SK-N-SH (cell line): ENCODE measurements around the gene RAMP2. TPM values are rescaled to one million over a fixed set of nuclear protein-coding genes. Genes with fewer than 3 reads are reported as not detected.

Source experiments
- CTCF ChIA-PET: fragments of 300-600, 350-600 bp; formaldehyde crosslinking; extraction: SDS; loops from one replicate; lab custom pipeline; 2021; lab: Yijun Ruan, JAX
- POLR2A ChIA-PET: fragments of 350-600 bp; sonication (Branson Sonifier 250); formaldehyde crosslinking; extraction: SDS; loops from one replicate; lab custom pipeline; 2020; ENCODE audit warnings: antibody characterized with exemption, inconsistent platforms; lab: Yijun Ruan, JAX
- DNase-seq: peaks from one replicate; pipeline ENCODE4 v3.0.0; 2012
- H2AFZ ChIP-seq: fragments of 200-600 bp; sonication (generic); 2 replicates; pipeline ENCODE4 v1.8.1; 2016; ENCODE audit warnings: antibody characterized with exemption, mild to moderate bottlenecking, low read depth
- H3F3A ChIP-seq: fragments of 200-600 bp; sonication (generic); replicated peaks from 2 replicates; pipeline ENCODE3; 2016; ENCODE audit warnings: antibody characterized with exemption, mild to moderate bottlenecking; ENCODE audit not compliant: insufficient read depth
- H3K27ac ChIP-seq, 2 experiments: fragments of 200-500 bp in 1 of 2; fragments of 200-600 bp in 1 of 2; sonication (Bioruptor generic) in 1 of 2; sonication (generic), shearing (Covaris generic) in 1 of 2; 2 replicates each; pipeline versions ENCODE4 v1.5.1 to v1.6.1; 2014 to 2016; ENCODE audit warnings: low read depth in 2 of 2, inconsistent platforms in 1 of 2, low read length in 1 of 2, mild to moderate bottlenecking in 1 of 2, mixed read lengths in 1 of 2
- H3K27me3 ChIP-seq: fragments of 200-600 bp; sonication (generic), shearing (Covaris generic); 2 replicates; pipeline ENCODE4 v1.6.1; 2016; ENCODE audit warnings: mixed run types; ENCODE audit not compliant: insufficient read depth
- H3K36me3 ChIP-seq, 2 experiments: fragments of 200-500 bp in 1 of 2; fragments of 200-600 bp in 1 of 2; sonication (Bioruptor generic) in 1 of 2; sonication (generic) in 1 of 2; replicated peaks in 1 of 2; 2 replicates each; pipeline versions ENCODE3 to v1.5.1; 2014 to 2016; ENCODE audit warnings: low read length in 1 of 2, mild to moderate bottlenecking in 1 of 2; ENCODE audit not compliant: insufficient read depth in 2 of 2, control insufficient read depth in 1 of 2
- H3K4me1 ChIP-seq, 2 experiments: fragments of 200-500 bp in 1 of 2; fragments of 200-600 bp in 1 of 2; sonication (Bioruptor generic) in 1 of 2; sonication (generic), shearing (Covaris generic) in 1 of 2; 2 replicates each; pipeline versions ENCODE4 v1.5.1 to v1.6.1; 2014 to 2016; ENCODE audit warnings: low read depth in 1 of 2, low read length in 1 of 2, mixed run types in 1 of 2; ENCODE audit not compliant: insufficient read depth in 2 of 2, control insufficient read depth in 1 of 2
- H3K4me2 ChIP-seq: fragments of 200-600 bp; sonication (generic), shearing (Covaris generic); 2 replicates; pipeline ENCODE4 v1.6.1; 2017; ENCODE audit warnings: mixed run types
- H3K4me3 ChIP-seq, 2 experiments: fragments of 200-500 bp in 1 of 2; fragments of 200-600 bp in 1 of 2; sonication (Bioruptor generic) in 1 of 2; sonication (generic), shearing (Covaris generic) in 1 of 2; 2 replicates each; pipeline versions ENCODE4 v1.5.1 to v1.8.1; 2014 to 2016; ENCODE audit warnings: low read depth in 2 of 2, inconsistent platforms in 1 of 2, low read length in 1 of 2, mild to moderate bottlenecking in 1 of 2, mixed read lengths in 1 of 2, moderate library complexity in 1 of 2
- H3K79me2 ChIP-seq: fragments of 200-600 bp; sonication (generic); 2 replicates; pipeline ENCODE4 v1.8.1; 2017; ENCODE audit warnings: mild to moderate bottlenecking; ENCODE audit not compliant: insufficient read depth
- H3K9ac ChIP-seq: fragments of 200-600 bp; sonication (generic); 2 replicates; pipeline ENCODE4 v1.6.1; 2017; ENCODE audit warnings: mixed run types
- H3K9me2 ChIP-seq: fragments of 200-600 bp; sonication (generic); 2 replicates; pipeline ENCODE4 v1.6.1; 2017; ENCODE audit warnings: mixed run types
- H3K9me3 ChIP-seq: fragments of 200-600 bp; sonication (generic); 2 replicates; pipeline ENCODE4 v1.6.1; 2017; ENCODE audit warnings: mixed run types, mild to moderate bottlenecking, moderate library complexity
- H4K20me1 ChIP-seq: fragments of 200-600 bp; sonication (generic); 2 replicates; pipeline ENCODE4 v1.6.1; 2017; ENCODE audit warnings: mild to moderate bottlenecking, mixed run types; ENCODE audit not compliant: insufficient read depth
- CHD2 ChIP-seq: fragments of 150-350 bp; IDR thresholded peaks from 2 replicates; pipeline ENCODE4 v1.6.1; 2018; ENCODE audit warnings: low read length; ENCODE audit not compliant: partially characterized antibody
- ELF1 ChIP-seq: IDR thresholded peaks from 2 replicates; pipeline ENCODE4 v1.4.0; 2012
- EP300 ChIP-seq, 2 experiments: IDR thresholded peaks; 2 replicates each; pipeline versions ENCODE4 v1.4.0 to v1.6.1; 2012; ENCODE audit warnings: borderline replicate concordance in 1 of 2, low read depth in 1 of 2, low read length in 1 of 2
- EZH2phosphoT487 ChIP-seq: fragments of 200-600 bp; sonication (generic); IDR thresholded peaks from 2 replicates; pipeline ENCODE4 v1.6.1; 2017; ENCODE audit warnings: low read depth, mixed run types, mild to moderate bottlenecking, antibody characterized with exemption, moderate library complexity, borderline replicate concordance
- FOSL2 ChIP-seq: IDR thresholded peaks from 2 replicates; pipeline ENCODE4 v1.4.0; 2012; ENCODE audit warnings: low read depth, mild to moderate bottlenecking, moderate library complexity, borderline replicate concordance
- FOXJ3 ChIP-seq: sonication (generic); formaldehyde crosslinking; IDR thresholded peaks from 2 replicates; pipeline ENCODE4 v1.5.1; 2020; ENCODE audit warnings: mild to moderate bottlenecking, missing genetic modification reagents
- FOXM1 ChIP-seq: IDR thresholded peaks from 2 replicates; pipeline ENCODE4 v1.4.0; 2012; ENCODE audit warnings: low read depth, mild to moderate bottlenecking
- GABPA ChIP-seq: IDR thresholded peaks from 2 replicates; pipeline ENCODE4 v1.4.0; 2012; ENCODE audit warnings: low read depth, mild to moderate bottlenecking
- GATA2 ChIP-seq: sonication (generic); formaldehyde crosslinking; IDR thresholded peaks from 2 replicates; pipeline ENCODE4 v1.5.0; 2020; ENCODE audit warnings: mild to moderate bottlenecking, missing genetic modification reagents
- JUND ChIP-seq: IDR thresholded peaks from 2 replicates; pipeline ENCODE4 v1.4.0; 2012
- MXI1 ChIP-seq: IDR thresholded peaks from 2 replicates; pipeline ENCODE4 v1.6.1; 2012; ENCODE audit warnings: mild to moderate bottlenecking, low read depth, low read length, improper control_type of control experiment
- NFIC ChIP-seq: IDR thresholded peaks from 2 replicates; pipeline ENCODE4 v1.4.0; 2012; ENCODE audit warnings: borderline replicate concordance
- NRF1 ChIP-seq: IDR thresholded peaks from 2 replicates; pipeline ENCODE4 v1.6.1; 2012; ENCODE audit warnings: low read depth, mild to moderate bottlenecking, low read length
- RAD21 ChIP-seq: IDR thresholded peaks from 2 replicates; pipeline ENCODE4 v1.6.1; 2012; ENCODE audit warnings: mild to moderate bottlenecking, low read length
- RCOR1 ChIP-seq: fragments of 150-350 bp; IDR thresholded peaks from 2 replicates; pipeline ENCODE4 v1.6.1; 2017; ENCODE audit warnings: antibody characterized with exemption, low read length
- RFX5 ChIP-seq: IDR thresholded peaks from 2 replicates; pipeline ENCODE4 v1.6.1; 2012; ENCODE audit warnings: mild to moderate bottlenecking, improper control_type of control experiment, low read length
- RXRA ChIP-seq: IDR thresholded peaks from 2 replicates; pipeline ENCODE4 v1.4.0; 2012; ENCODE audit warnings: low read depth, mild to moderate bottlenecking, borderline replicate concordance
- SIN3A ChIP-seq: IDR thresholded peaks from 2 replicates; pipeline ENCODE4 v1.6.1; 2012; ENCODE audit warnings: low read depth, mild to moderate bottlenecking, low read length, moderate library complexity, borderline replicate concordance
- SMC3 ChIP-seq: IDR thresholded peaks from 2 replicates; pipeline ENCODE4 v1.6.1; 2012; ENCODE audit warnings: low read depth, low read length, improper control_type of control experiment
- TAF1 ChIP-seq: IDR thresholded peaks from 2 replicates; pipeline ENCODE4 v1.6.1; 2012; ENCODE audit warnings: low read depth, mild to moderate bottlenecking, low read length, moderate library complexity, borderline replicate concordance
- TCF12 ChIP-seq: IDR thresholded peaks from 2 replicates; pipeline ENCODE4 v1.4.0; 2012
- TEAD4 ChIP-seq: IDR thresholded peaks from 2 replicates; pipeline ENCODE4 v1.4.0; 2012; ENCODE audit warnings: mild to moderate bottlenecking, borderline replicate concordance; ENCODE audit not compliant: insufficient read depth
- YY1 ChIP-seq: IDR thresholded peaks from 2 replicates; pipeline ENCODE4 v1.4.0; 2012; ENCODE audit warnings: low read depth, mild to moderate bottlenecking
- ZBTB33 ChIP-seq: IDR thresholded peaks from 2 replicates; pipeline ENCODE4 v1.4.0; 2012; ENCODE audit warnings: low read depth, borderline replicate concordance
- WGBS: methylation state at CpG from one replicate; pipeline ENCODE4 v1.1.6; 2017; ENCODE audit warnings: low lambda C conversion rate; 5-methylcytosine and 5-hydroxymethylcytosine counted together
- polyA plus RNA-seq, 3 experiments: library from polyadenylated mRNA; depleted of rRNA; stranded (reverse); fragments of >200 nt; gene quantifications; 2 replicates each; pipeline ENCODE4 v1.2.3, GENCODE V29; 2012
- TF ChIP-seq, protein P1 (sequence below): IDR thresholded peaks from 2 replicates; pipeline ENCODE4 v1.4.0; 2012; ENCODE audit warnings: low read depth, borderline replicate concordance
- TF ChIP-seq, protein P2 (sequence below): fragments of 150-350 bp; IDR thresholded peaks from 2 replicates; pipeline ENCODE4 v1.6.1; 2016; ENCODE audit warnings: mild to moderate bottlenecking, low read depth, low read length

RAMP2 gene
- polyA plus RNA-seq, 1 of the 3 experiments (the other 2 are of a cell fraction) = 3.0 TPM

GRCh38 chr17:42798011-42798382 is 37.0 kb downstream of the RAMP2 start (continued):
- TF ChIP-seq NFIC (no peak), TCF12 (no peak), GABPA (no peak), RCOR1 (no peak), EP300 (IDR thresholded peaks at IDR 0.05; ENCODE audit: borderline replicate concordance in 1 of 2, low read depth in 1 of 2, low read length in 1 of 2) (no peak), RAD21 (no peak), TEAD4 (no peak)

- peak within 1 kb of the TSS; percentile 36 to 65 for H3K27ac ChIP-seq
- 45% methylated on average over 31 of the region's 66 CpGs for WGBS
- CTCF ChIA-PET = interaction anchor here (0.7 to 2.2 kb wide), 6 partner anchors 11 to 221 kb away, joined by 3 to 7 read pairs (median 4); partner anchors contain the start of genes BECN1 and PSMC3IP
- POLR2A ChIA-PET = interaction anchor here (0.6 to 1.3 kb wide), 4 partner anchors 18 to 25 kb away, joined by 3 to 4 read pairs (median 4); partner anchors contain the start of genes BECN1, VPS25 and WNK4
- no peaks in the 10 kb centered on the region for H3K27me3 ChIP-seq
- H3K9me2 ChIP-seq = no peaks in the 10 kb centered on the region
- H3K4me1 ChIP-seq = peaks cover 7 to 15% of the 10 kb centered on the region in 2 experiments; a peak in 1 of 4 replicates
- DNase-seq = peak; percentile 97
- peaks cover 18% of the 10 kb centered on the region; the same call in 1 of the 2 replicates for H3K79me2 ChIP-seq
- no peaks in the 10 kb centered on the region for H4K20me1 ChIP-seq
- peak within 1 kb of the TSS; percentile 81; the same call in 1 of the 2 replicates for H2AFZ ChIP-seq
- H3K4me3 ChIP-seq = peak within 1 kb of the TSS; percentile 93 to 94
- H3K36me3 ChIP-seq = no peaks in the 10 kb centered on the region
- peak within 1 kb of the TSS; percentile 84 for H3K9ac ChIP-seq
- no peaks in the 10 kb centered on the region for H3K9me3 ChIP-seq
- H3F3A ChIP-seq = no peaks in the 10 kb centered on the region
- H3K4me2 ChIP-seq = peak within 1 kb of the TSS; percentile 87
- TF ChIP-seq GATA2 (no peak), RFX5 (no peak), FOXJ3 (CRISPR knock-in tag) (no peak), CHD2 (peak; percentile 81), JUND (no peak), YY1 (peak; percentile 94), NRF1 (no peak), ELF1 (peak; percentile 53), NFIC (no peak), TCF12 (no peak), TEAD4 (no peak), GABPA (peak; percentile 49; the same call in 1 of the 2 replicates), TAF1 (peak; percentile 66; the same call in 1 of the 2 replicates), RCOR1 (0 out of 2 replicates have a peak, but pooled peaks have one; percentile 15), FOXM1 (no peak), EP300 (IDR thresholded peaks at IDR 0.05; ENCODE audit: borderline replicate concordance in 1 of 2, low read depth in 1 of 2, low read length in 1 of 2) (no peak), MXI1 (peak; percentile 87), RAD21 (no peak), ZBTB33 (peak; percentile 49; the same call in 1 of the 2 replicates), RXRA (no peak), FOSL2 (no peak), SMC3 (no peak), EZH2phosphoT487 (no peak), SIN3A (peak; percentile 78)
- TF ChIP-seq, protein P1, sequence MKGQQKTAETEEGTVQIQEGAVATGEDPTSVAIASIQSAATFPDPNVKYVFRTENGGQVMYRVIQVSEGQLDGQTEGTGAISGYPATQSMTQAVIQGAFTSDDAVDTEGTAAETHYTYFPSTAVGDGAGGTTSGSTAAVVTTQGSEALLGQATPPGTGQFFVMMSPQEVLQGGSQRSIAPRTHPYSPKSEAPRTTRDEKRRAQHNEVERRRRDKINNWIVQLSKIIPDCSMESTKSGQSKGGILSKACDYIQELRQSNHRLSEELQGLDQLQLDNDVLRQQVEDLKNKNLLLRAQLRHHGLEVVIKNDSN = no peak
- TF ChIP-seq, protein P2, sequence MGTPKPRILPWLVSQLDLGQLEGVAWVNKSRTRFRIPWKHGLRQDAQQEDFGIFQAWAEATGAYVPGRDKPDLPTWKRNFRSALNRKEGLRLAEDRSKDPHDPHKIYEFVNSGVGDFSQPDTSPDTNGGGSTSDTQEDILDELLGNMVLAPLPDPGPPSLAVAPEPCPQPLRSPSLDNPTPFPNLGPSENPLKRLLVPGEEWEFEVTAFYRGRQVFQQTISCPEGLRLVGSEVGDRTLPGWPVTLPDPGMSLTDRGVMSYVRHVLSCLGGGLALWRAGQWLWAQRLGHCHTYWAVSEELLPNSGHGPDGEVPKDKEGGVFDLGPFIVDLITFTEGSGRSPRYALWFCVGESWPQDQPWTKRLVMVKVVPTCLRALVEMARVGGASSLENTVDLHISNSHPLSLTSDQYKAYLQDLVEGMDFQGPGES = no peak
Observed at GRCh38 chr17:42798383-42799380, 37.7 kb downstream of the RAMP2 start, which contains the start of the genes CNTD1 and COA3. Gene CNTD1 (plus strand): TSS chr17:42798861. CDS start chr17:42799068, 207 bp downstream. Gene COA3 (minus strand): TSS chr17:42798704. CDS start chr17:42798681, 23 bp downstream.
